WERI-Rb-1 (cell line): ENCODE measurements around the gene WWC1.

ENCODE experiments used
- DNase-seq: peaks from one replicate; pipeline ENCODE4 v3.0.0-alpha.2; 2020
- H3K27ac ChIP-seq: fragments of 250-450 bp; sonication (Bioruptor Pico); 2 replicates; pipeline ENCODE4 v1.5.1; 2020; ENCODE audit warnings: mild to moderate bottlenecking, moderate library complexity
- H3K27me3 ChIP-seq: fragments of 250-450 bp; sonication (Bioruptor Pico); 2 replicates; pipeline ENCODE4 v1.5.1; 2021; ENCODE audit warnings: mild to moderate bottlenecking, low read depth, moderate library complexity; ENCODE audit not compliant: insufficient read depth, severe bottlenecking
- H3K36me3 ChIP-seq: fragments of 250-450 bp; sonication (Bioruptor Pico); 2 replicates; pipeline ENCODE4 v1.5.1; 2020; ENCODE audit warnings: mild to moderate bottlenecking, moderate library complexity
- H3K4me3 ChIP-seq: 2 replicates; pipeline ENCODE4 v1.5.1; 2011; ENCODE audit warnings: low read depth, mild to moderate bottlenecking, control low read depth, low read length
- H3K9me3 ChIP-seq: fragments of 250-450 bp; sonication (Bioruptor Pico); 2 replicates; pipeline ENCODE4 v1.5.1; 2021; ENCODE audit warnings: mild to moderate bottlenecking, moderate library complexity; ENCODE audit not compliant: severe bottlenecking
- TF ChIP-seq, protein P1 (sequence below): IDR thresholded peaks from 2 replicates; pipeline ENCODE4 v1.5.1; 2011; ENCODE audit warnings: low read depth, mild to moderate bottlenecking, control low read depth, inconsistent platforms, low read length

The WWC1 gene

DNA sequence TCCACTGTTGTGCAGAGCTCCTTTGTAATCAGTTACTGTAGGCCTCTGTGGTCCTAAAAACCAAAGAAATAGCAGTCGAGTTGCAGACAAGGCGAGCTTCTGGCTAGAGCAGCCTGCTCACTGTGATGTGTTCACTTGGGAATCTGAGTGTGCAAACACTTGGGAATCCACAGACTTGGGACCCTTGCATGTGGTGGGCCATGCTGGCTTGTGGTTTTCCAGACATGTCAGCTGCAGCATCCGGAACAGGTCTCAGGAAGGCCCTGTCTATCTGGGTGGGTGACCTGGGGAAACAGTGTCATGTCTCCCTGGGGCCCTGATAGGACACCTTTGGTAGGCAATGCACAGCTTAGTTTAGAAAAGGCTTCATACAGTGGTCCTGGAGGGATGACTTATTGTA lies 66.4 kb downstream of the WWC1 start:
- TF ChIP-seq, protein P1, sequence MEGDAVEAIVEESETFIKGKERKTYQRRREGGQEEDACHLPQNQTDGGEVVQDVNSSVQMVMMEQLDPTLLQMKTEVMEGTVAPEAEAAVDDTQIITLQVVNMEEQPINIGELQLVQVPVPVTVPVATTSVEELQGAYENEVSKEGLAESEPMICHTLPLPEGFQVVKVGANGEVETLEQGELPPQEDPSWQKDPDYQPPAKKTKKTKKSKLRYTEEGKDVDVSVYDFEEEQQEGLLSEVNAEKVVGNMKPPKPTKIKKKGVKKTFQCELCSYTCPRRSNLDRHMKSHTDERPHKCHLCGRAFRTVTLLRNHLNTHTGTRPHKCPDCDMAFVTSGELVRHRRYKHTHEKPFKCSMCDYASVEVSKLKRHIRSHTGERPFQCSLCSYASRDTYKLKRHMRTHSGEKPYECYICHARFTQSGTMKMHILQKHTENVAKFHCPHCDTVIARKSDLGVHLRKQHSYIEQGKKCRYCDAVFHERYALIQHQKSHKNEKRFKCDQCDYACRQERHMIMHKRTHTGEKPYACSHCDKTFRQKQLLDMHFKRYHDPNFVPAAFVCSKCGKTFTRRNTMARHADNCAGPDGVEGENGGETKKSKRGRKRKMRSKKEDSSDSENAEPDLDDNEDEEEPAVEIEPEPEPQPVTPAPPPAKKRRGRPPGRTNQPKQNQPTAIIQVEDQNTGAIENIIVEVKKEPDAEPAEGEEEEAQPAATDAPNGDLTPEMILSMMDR = no peak
- H3K4me3 ChIP-seq = no peak overlapping the region
- no peak for DNase-seq
- H3K27ac ChIP-seq = no peak overlapping the region
- no peaks in the 10 kb centered on the region for H3K9me3 ChIP-seq
- no peaks in the 10 kb centered on the region for H3K36me3 ChIP-seq
- no peaks in the 10 kb centered on the region for H3K27me3 ChIP-seq

DNA sequence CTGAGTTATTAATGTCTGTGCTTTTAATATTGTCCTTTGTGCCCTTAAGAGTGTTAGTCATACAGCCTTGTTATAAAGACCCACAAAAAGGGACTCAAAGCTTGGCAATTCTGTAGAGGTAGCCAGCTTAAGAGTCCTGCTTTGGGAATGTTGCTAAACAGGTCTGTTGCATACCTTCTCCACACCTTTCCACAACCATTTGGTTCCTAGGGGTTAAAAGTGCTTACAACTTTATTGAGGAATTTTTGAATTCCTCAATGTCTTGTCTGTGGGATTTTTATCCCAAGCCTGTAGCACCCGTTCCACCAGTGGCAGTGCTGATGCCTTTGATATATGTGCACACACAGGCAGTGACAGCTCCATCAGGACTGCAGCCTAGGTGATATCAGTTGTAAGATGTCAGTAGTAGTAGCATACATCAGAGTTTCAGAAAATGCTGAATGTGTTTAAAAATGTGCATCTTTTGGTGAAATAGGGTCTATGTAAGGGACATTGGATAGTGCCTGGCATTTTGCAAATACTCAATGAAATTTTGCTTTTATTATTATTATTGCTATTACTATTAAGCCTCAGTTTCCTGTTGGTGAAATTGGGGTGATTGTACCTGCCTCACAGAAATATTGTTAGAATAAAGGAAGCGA lies 68.5 kb downstream of the WWC1 start:
- Histone ChIP-seq H3K27ac (no peak overlapping the region), H3K27me3 (no peaks in the 10 kb centered on the region), H3K4me3 (no peak overlapping the region), H3K36me3 (no peaks in the 10 kb centered on the region), H3K9me3 (no peaks in the 10 kb centered on the region)
- TF ChIP-seq, protein P1 = no peak
- no peak for DNase-seq

DNA sequence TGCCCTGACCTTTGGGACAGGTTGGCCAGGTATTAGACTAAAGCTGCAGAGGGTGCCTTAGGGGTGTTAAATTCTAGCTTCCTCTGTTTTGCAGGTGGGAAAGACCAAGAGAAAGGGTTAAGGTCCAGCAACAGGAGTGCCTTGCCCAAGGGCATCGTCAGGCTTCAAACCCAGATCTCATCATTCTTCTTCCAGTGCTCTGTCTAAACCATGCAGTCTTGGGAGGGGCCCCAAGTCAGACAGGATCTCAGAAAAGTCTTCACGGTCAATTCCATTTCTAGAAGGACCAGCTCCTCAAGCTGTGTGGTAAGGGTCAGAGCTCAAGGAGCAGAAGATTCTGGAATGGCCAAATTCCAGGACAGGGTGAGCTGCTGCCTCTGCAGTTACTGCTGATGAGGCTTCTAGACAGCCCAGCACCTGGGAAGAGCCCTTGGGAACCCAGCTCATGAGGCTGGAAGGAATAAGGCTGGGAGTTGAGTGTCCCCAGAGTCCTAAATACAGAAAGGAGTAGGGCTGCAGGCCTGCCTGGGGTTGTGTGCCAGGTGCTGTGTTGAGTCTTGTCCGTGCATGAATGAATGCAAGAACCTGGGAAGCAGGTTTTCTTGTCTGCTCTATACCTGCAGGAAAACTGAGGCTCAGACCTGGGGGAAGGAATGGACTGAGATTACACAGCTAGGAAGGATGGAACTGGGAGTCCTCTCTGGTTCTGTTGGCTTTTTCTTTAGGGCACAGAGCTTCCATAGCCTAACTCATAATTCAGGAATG lies 69.3 kb downstream of the WWC1 start:
- H3K27me3 ChIP-seq = no peaks in the 10 kb centered on the region
- no peaks in the 10 kb centered on the region for H3K36me3 ChIP-seq
- TF ChIP-seq, protein P1 = no peak
- H3K27ac ChIP-seq = no peak overlapping the region
- H3K4me3 ChIP-seq = no peak overlapping the region
- no peak for DNase-seq
- H3K9me3 ChIP-seq = no peaks in the 10 kb centered on the region

DNA sequence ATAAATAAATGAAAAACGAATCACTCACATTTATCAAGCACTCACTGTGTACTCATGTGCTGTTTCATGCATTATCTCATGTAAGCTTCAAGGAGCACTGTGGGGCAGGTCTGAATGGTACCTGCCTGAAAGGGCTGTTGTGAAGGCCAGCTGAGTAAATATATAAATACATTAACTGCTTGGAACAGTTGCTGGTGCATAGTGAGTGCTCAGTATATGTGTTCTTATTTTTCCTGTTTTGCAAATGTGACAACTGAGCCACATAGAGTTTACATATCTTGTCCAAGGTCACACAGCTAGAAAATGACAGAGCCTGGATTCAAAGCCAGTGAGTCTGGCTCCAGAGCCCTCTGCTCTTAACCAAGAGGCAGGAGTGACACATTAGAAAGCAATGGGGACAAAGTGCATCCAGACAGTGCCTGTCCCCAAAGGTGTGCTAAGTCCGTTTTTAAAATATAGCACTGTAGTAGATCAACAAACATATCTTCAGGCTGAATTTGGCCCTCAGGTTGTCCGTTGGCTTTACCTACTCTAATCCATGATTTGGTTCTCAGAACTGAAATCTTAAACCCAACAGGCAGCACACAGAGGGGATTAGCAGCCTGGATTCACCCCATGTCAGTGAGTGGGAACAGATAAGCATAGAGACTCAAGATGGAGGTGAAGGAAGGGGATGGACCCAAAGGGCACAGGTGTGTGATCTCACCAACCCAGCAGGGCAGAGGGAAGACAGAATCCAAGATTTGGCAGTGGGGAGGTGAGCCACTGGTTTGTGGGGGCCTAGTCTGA lies 70.8 kb downstream of the WWC1 start:
- H3K4me3 ChIP-seq = no peak overlapping the region
- no peaks in the 10 kb centered on the region for H3K36me3 ChIP-seq
- no peaks in the 10 kb centered on the region for H3K27me3 ChIP-seq
- TF ChIP-seq, protein P1 = no peak
- DNase-seq = peak; percentile 67
- H3K9me3 ChIP-seq = no peaks in the 10 kb centered on the region
- peak overlapping the region; percentile 34 for H3K27ac ChIP-seq

DNA sequence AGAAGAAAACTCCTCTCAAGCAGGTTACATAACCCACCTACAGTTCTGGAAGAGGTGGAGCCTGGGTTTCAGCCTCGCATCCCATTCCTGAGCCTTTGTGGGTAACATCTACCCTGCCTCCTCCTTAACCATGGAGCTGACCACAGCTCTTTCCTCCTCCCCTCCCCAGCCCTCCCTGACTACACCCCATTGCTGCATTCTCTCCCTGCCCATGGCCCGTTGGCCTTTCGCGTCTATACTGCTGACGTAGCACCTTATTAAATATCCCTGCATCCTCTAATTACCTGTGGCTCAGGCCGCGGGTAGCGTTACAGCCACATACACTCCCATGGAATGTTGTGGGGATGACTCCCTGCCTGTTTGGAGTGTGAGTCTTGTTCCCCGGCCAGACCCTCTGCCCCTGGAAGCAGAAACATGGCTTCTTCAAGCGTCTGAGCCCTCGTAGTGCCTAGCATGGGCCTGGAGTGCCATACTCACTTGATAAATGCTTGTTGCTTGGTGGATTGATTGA lies 72.8 kb downstream of the WWC1 start:
- Histone ChIP-seq H3K36me3 (peaks cover 6% of the 10 kb centered on the region), H3K27ac (no peak overlapping the region), H3K27me3 (no peaks in the 10 kb centered on the region), H3K9me3 (no peaks in the 10 kb centered on the region), H3K4me3 (no peak overlapping the region)
- DNase-seq = no peak
- TF ChIP-seq, protein P1 = no peak
